NCI-H526 treated with DMSO at 0.1 percent for 48 hours (cell line): ENCODE results near the gene AP5Z1.

Source experiments
- DNase-seq: peaks from one replicate; lab custom pipeline; 2025; lab: John Stamatoyannopoulos, UW

The AP5Z1 gene

GRCh38 chr7:4745971-4746919 is 29.2 kb upstream of the AP5Z1 start:
- no peak for DNase-seq

- no peak for DNase-seq
Observed at GRCh38 chr7:4747013-4747412, 28.4 kb upstream of the AP5Z1 start.

GRCh38 chr7:4747746-4748145 is 27.7 kb upstream of the AP5Z1 start:
- no peak for DNase-seq

- no peak for DNase-seq
Observed at GRCh38 chr7:4748231-4748681, 27.2 kb upstream of the AP5Z1 start.

DNA sequence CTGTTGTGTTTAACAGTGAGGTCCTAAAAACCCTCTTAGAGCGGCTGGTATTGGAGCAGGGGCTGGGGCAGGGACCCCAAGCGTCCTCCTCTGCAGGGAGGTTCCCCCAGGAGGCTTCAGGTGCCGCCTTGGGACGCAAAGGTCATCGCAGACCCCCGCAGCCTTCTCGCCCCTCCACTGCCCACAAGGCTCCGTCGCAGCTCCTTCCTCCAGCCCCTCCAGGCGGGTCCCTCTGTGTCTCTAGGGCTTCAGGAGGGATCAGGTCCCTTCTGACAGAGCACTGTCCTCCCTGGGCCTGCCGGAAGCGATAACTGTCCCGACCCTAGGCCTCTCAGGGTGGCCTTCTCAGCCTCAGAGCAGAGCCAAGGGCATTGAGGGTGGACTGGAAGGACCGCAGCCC is 26.1 kb upstream of the AP5Z1 start:
- no peak for DNase-seq

DNA sequence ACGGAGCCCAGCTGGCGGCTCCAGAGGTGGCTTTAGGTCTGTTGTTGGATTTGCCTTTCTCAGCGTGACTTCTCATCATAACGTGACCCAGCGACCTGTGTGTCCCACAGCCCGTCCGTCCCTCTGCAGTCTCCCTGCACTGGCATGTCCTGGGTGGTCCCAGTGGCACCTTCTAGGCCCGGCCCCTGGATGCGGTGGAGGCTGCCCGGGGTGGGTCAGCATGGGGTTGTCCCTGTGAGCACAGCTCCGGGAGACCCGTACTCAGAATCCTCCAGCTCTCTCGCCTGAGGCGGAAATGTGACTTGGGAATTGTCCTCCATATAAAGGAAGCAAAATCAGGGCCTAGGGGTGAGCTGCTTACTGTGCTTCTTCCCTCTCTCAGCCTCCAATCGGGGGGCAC is 25.6 kb upstream of the AP5Z1 start:
- no peak for DNase-seq

DNA sequence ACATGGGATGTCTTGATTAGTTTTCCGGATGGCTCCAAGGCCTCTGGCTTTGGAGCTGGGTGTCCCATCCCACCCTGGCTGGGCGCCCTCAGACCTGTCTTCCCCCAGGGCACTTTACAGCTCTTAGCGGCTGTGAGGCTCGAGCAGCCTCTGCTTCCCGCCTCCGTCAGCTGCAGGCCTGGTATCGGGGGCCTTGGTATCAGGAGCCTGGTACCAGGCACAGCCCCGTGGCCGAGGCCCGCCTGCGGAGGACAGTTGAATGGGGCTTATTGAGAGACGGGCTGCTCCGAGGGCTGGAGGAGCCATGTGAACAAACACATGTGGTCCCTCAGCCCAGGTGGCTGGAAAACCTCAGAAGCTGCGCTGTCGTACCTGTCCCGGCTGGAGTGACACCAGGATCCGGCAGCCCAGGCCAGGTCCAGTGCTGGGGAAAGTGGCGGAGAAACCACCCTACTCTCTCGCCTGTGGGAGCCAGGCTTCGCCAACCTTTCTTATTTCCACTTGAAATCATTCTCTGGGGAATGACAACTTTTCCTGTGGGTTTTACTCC is 23.9 kb upstream of the AP5Z1 start:
- no peak for DNase-seq

GRCh38 chr7:4753598-4754432 is 21.6 kb upstream of the AP5Z1 start:
- peak; percentile 46 for DNase-seq

DNA sequence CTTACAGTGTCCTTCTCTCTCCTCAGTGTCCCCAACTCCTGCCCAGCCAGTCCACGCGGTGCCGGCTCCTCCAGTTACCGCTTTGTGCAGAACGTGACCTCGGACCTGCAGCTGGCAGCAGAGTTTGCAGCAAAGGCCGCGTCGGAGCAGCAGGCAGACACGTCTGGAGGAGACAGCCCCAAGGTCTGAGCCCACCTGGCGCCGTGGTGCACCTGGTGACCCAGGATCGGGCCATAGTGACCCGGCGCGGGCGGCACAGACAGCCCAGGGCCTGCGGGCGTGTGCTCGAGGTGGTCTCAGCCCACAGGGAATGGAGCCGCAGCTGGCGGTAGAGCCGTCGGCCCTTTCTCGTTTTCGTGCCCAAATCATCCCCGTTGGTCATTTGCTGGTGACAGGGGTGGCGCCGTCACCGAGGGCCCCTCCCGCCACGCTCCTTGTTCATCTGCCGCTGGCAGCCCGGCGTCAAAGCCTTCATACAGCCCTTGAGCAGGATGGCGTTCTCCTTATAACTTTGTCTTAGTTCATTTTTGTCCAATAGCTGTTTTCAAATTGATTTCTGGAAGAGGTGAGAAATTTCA is 20.9 kb upstream of the AP5Z1 start:
- no peak for DNase-seq

DNA sequence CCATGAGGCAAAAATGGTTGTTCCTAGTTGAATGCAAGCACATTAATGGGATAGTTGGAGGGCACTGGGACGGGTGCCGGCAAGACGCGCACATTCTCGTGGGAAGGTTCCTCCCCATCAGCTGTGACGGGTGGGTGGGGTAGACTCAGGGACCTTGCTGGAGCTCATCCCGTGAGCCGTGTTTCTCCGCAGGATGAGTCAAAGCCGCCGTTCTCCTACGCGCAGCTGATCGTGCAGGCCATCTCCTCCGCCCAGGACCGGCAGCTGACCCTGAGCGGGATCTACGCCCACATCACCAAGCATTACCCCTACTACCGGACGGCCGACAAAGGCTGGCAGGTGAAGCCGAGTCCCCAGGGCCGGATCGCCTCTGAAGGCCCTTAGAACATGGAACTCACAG is 20.4 kb upstream of the AP5Z1 start:
- no peak for DNase-seq

GRCh38 chr7:4758111-4758510 is 17.3 kb upstream of the AP5Z1 start:
- DNase-seq = no peak

- no peak for DNase-seq
Observed at GRCh38 chr7:4758791-4759190, 16.6 kb upstream of the AP5Z1 start.

- DNase-seq = no peak
Observed at GRCh38 chr7:4759211-4759610, 16.2 kb upstream of the AP5Z1 start.

- DNase-seq = no peak
Observed at GRCh38 chr7:4760952-4761351, 14.5 kb upstream of the AP5Z1 start.

DNA sequence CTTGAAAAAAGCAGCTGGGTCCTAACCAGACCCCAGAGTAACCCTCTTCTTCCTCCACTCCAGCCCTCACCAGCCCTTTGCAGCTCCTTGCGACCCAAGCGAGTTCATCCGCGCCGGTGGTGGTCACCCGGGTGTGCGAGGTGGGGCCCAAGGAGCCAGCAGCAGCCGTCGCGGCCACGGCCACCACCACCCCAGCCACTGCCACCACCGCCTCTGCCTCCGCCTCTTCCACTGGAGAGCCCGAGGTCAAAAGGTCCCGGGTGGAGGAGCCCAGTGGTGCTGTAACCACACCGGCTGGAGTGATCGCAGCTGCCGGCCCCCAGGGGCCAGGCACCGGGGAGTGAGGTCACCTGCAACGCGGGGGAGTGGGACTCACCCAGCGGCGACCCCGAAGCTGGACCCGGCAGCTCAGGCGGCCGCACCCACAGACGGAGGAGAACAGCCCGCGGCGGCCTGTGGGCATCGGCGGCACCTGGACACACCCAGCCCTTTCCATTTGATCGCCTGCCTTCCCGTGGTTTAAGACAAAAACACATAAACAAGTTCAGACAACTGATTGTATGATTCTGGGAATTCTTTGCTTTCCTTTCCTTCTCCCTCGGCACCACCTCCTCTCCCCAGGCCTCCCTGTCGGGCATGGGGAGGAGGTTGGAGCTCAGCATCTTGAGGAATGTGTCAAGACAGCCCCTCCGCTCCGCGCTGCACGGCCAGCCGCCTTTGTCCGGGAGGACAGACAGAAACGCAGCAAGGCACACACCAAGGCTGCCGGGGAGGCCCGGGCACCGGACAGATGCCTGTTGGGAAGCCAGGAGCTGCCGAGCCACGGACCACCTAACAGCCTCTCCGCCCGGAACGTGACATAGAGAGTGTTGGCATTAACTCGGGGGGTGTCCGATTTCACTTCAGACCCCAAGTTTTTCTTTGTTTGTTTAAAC is 13.0 kb upstream of the AP5Z1 start:
- DNase-seq = no peak

DNA sequence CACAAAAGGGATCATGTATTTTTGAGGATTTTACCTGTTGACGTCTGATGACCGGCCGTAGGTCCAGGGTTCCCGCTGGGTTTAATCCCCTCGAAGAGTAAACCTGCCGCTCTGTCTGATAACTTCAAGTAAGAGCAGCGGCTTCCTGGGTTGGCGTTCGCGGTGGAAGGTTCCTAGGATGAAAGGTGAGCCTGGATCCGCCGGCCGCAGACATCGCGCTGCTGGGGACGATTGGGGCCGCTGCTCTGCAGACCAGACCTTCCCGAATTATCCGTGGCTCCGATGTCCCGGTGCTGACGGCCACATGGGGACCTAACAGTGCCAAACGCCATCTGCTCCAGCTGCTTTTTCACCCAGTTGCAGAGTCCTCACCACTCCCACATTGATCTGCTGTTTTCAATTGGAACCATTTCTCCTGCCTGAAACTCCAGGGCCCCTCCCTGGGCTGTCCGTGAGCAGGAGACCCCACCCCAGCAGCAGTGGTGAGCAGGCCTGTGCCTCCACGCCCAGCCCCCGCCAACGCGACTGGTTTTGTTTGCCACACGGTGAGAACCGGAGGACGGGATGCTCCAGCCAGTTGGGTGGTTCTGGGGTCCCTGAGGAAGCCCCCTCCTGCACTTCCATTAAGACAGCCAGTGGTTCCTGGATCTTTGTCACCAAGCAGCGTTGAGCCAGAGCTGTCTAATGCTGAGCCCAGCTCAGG is 12.2 kb upstream of the AP5Z1 start:
- DNase-seq = no peak

DNA sequence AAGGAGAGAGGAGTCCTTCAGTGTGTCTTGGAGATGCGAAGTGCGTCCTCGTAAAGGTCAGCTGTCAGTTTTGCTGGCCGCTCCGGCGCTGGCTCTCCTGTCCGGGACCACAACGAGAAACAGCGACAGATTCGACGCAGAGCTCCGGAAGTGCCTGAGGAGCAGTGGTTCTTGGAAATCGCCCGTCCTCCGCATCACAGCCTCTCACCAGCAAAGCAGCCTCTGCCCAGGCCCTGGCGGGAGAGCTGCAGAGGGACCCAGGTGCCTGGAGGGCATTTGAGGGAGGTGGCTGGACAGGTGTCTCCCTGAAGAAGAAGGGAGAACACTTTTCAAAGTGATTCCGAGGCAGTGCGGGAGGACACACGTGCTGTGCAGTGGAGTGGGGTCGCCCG is 11.6 kb upstream of the AP5Z1 start:
- DNase-seq = no peak

GRCh38 chr7:4764402-4765007 is 10.9 kb upstream of the AP5Z1 start:
- no peak for DNase-seq

DNA sequence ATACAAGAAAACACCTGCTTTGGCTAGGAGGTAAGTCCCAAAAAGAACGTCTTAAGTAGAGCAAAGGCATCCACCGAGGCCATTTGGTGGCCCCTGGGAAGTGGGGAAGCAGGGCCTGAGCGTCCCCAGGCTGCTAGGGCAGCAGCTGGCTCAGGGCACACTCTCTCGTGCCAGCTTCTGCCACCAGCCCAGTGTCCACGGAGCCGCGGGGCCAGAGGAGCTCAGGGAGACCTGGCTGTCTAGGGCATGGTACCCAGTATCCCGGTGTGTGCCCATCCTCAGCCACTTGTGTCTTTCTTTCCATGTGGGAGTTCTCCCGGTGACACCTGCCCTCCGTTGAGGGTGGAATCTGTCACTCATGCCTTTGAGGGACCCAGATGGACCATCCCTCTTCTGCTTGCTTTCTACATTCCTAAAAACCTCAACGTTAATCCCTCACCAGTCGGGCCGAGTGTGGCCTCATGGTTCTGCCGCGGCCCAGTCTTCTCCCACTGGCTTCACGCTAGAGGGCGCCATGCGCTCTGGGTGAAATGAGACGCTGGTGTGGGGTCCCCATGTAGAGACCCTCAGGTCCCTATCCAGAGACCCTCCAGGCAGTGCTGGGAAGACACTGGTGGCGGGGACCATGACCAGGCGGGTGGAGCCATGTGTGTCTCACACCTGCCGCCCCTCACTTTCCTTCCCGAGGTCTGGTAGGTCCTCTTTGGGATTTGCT is 9.5 kb upstream of the AP5Z1 start:
- DNase-seq = no peak
